Caco-2 (cell line): Measurements from ENCODE around the gene ZNF554. TPM values are rescaled to one million over a fixed set of nuclear protein-coding genes. Genes with fewer than 3 reads are reported as not detected.
A peak's percentile ranks its signal among the peaks of the same experiment; 100 is the strongest.

Experiments used
- BruUV-seq: library from RNA; stranded (reverse); fragments of 400-500 nt; replicated peaks from 2 replicates; lab custom pipeline; 2021; lab: Mats Ljungman, UMichigan
- CTCF ChIA-PET: fragments of 300-600 bp; sonication (Branson Sonifier 250); formaldehyde crosslinking; loops from one replicate; lab custom pipeline; 2022; ENCODE audit warnings: antibody characterized with exemption; lab: Charles Lee
- POLR2A ChIA-PET: fragments of 300-600 bp; sonication (Branson Sonifier 250); formaldehyde crosslinking; loops from one replicate; lab custom pipeline; 2022; ENCODE audit warnings: antibody characterized with exemption; lab: Charles Lee
- DNase-seq, 2 experiments: peaks; one replicate each; pipeline versions ENCODE4 v3.0.0 to v3.0.0-alpha.2; 2020 to 2022
- H3K27me3 ChIP-seq: replicated peaks from 2 replicates; pipeline ENCODE4 v1.6.0; 2011; ENCODE audit warnings: low read length; ENCODE audit not compliant: control insufficient read depth, insufficient read depth
- H3K36me3 ChIP-seq: 2 replicates; pipeline ENCODE4 v1.5.1; 2011; ENCODE audit warnings: low read length; ENCODE audit not compliant: control insufficient read depth, insufficient read depth
- H3K4me1 ChIP-seq: fragments of 250-450 bp; sonication (Bioruptor Pico); 2 replicates; pipeline ENCODE4 v1.5.1; 2020; ENCODE audit warnings: mild to moderate bottlenecking
- H3K4me3 ChIP-seq: 2 replicates; pipeline ENCODE4 v1.5.1; 2011; ENCODE audit warnings: low read depth, mild to moderate bottlenecking, control low read depth, low read length
- H3K9me3 ChIP-seq: fragments of 250-450 bp; sonication (Bioruptor Pico); 2 replicates; pipeline ENCODE4 v1.5.1; 2020; ENCODE audit warnings: mild to moderate bottlenecking, moderate library complexity
- H3K27ac Mint-ChIP-seq: one replicate; pipeline ENCODE4 v1.8.0; 2022; ENCODE audit warnings: mixed read lengths; ENCODE audit not compliant: unreplicated experiment
- H3K27me3 Mint-ChIP-seq: one replicate; pipeline ENCODE4 v1.8.0; 2022; ENCODE audit warnings: mixed read lengths; ENCODE audit not compliant: insufficient read depth, unreplicated experiment
- H3K36me3 Mint-ChIP-seq: one replicate; pipeline ENCODE4 v1.8.0; 2022; ENCODE audit warnings: mild to moderate bottlenecking, mixed read lengths; ENCODE audit not compliant: insufficient read depth, unreplicated experiment
- H3K4me1 Mint-ChIP-seq: one replicate; pipeline ENCODE4 v1.8.0; 2022; ENCODE audit warnings: low read depth, mixed read lengths; ENCODE audit not compliant: unreplicated experiment
- H3K4me3 Mint-ChIP-seq: one replicate; pipeline ENCODE4 v1.8.0; 2022; ENCODE audit warnings: mild to moderate bottlenecking, moderate library complexity, mixed read lengths; ENCODE audit not compliant: unreplicated experiment
- H3K9me3 Mint-ChIP-seq: one replicate; pipeline ENCODE4 v1.8.0; 2022; ENCODE audit warnings: mixed read lengths; ENCODE audit not compliant: unreplicated experiment
- intact Hi-C: fragments of 100-400 bp; cut with micrococcal nuclease; formaldehyde crosslinking; loops from one replicate; pipeline ENCODE4 v1.10.0; 2022; ENCODE audit not compliant: unreplicated experiment
- total RNA-seq: library from RNA; stranded (reverse); gene quantifications from 2 replicates; pipeline ENCODE4 v1.2.3, GENCODE V29; 2022
- TF ChIP-seq, protein P1 (sequence below), 2 experiments: fragments of 200-600 bp in 1 of 2; IDR thresholded peaks; 1 replicate in 1 of 2; 2 replicates in 1 of 2; pipeline versions ENCODE4 v1.5.1 to v1.8.0; 2011 to 2022; ENCODE audit warnings: antibody characterized with exemption in 1 of 2, control low read depth in 1 of 2, inconsistent platforms in 1 of 2, low read depth in 1 of 2, low read length in 1 of 2, mild to moderate bottlenecking in 1 of 2, moderate library complexity in 1 of 2; ENCODE audit not compliant: insufficient read depth in 1 of 2, severe bottlenecking in 1 of 2, unreplicated experiment in 1 of 2

The ZNF554 gene
- total RNA-seq, 1 experiment from 2014 or later = 3.7 TPM

DNA sequence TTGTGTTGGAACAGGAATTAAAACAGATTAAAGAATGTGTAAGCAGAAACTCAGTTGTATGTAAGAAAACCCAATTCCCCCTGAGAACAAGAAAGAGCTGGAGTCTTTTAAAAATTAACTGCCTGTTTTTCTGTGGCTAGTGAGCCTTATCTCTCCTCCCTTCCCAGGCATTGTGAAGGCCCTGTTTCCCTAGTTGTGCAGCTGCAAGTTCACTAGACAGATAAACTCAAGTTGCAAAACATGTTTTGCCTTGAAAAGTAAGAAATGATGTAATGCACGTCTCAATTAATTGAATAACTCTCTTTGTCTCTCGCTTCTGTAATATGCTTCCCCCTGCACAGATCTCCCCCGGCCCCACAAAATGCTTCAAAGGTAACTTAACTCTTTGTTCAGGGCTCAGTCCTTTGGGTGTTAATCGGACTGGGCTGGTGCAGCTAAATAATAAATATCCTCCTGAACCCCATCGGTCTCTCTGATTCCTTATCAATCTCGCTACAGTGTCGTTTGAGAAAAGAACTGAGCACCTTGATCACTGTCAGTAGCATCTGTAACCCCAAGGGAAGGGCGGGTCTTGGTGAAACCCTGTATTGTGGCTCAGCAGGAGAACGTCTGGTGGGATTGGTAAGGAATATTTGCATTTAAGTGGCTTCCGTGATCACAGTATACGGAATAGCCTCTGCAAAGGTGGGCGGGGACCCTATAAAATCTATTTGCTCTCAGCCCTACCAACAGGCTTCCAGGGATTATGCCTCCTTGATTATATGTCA lies 45.8 kb downstream of the ZNF554 start:
- ChIA-PET POLR2A (no interaction called here), CTCF (interaction anchor here (0.6 kb wide), 1 partner anchor 22 kb away, joined by 3 read pairs; no protein-coding TSS in a partner anchor)
- Mint-ChIP-seq H3K36me3 (peaks cover 10% of the 10 kb centered on the region), H3K27ac (no peak overlapping the region), H3K4me3 (no peak overlapping the region), H3K4me1 (peaks cover 6% of the 10 kb centered on the region), H3K9me3 (peaks cover 21% of the 10 kb centered on the region), H3K27me3 (no peaks in the 10 kb centered on the region)
- H3K4me3 ChIP-seq = no peak overlapping the region
- no peaks in the 10 kb centered on the region for H3K4me1 ChIP-seq
- H3K27me3 ChIP-seq = no peaks in the 10 kb centered on the region
- no peak for DNase-seq
- BruUV-seq = no TSS peak
- no peaks in the 10 kb centered on the region for H3K9me3 ChIP-seq
- intact Hi-C loops = no loop called here
- TF ChIP-seq, protein P1, sequence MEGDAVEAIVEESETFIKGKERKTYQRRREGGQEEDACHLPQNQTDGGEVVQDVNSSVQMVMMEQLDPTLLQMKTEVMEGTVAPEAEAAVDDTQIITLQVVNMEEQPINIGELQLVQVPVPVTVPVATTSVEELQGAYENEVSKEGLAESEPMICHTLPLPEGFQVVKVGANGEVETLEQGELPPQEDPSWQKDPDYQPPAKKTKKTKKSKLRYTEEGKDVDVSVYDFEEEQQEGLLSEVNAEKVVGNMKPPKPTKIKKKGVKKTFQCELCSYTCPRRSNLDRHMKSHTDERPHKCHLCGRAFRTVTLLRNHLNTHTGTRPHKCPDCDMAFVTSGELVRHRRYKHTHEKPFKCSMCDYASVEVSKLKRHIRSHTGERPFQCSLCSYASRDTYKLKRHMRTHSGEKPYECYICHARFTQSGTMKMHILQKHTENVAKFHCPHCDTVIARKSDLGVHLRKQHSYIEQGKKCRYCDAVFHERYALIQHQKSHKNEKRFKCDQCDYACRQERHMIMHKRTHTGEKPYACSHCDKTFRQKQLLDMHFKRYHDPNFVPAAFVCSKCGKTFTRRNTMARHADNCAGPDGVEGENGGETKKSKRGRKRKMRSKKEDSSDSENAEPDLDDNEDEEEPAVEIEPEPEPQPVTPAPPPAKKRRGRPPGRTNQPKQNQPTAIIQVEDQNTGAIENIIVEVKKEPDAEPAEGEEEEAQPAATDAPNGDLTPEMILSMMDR (IDR thresholded peaks at IDR 0.05; ENCODE audit: insufficient read depth in 1 of 2, low read depth in 1 of 2, low read length in 1 of 2, severe bottlenecking in 1 of 2, unreplicated experiment in 1 of 2) = no peak
- no peaks in the 10 kb centered on the region for H3K36me3 ChIP-seq

DNA sequence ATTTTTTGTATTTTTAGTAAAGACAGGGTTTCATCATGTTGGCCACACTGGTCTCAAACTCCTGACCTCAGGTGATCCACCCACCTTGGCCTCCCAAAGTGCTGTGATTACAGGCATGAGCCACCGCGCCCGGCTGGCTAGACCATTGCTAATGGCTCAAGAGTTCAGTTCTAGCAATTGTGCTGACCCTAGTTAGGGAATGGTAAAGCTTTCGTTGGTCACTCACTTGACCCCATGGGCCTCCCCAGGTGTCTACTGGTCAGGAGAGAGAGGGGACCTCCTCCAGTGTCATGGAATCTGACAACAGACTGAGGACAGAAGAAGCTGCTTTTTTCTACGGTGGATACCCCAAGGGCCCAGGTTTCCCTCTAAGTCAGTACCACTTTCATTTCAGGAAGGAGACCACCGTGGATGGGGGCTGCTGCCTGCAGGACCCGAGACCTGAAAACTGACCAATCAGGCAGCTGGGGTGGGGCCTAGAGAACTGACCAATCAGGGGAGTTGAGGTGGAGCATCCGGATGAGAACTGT lies 46.9 kb downstream of the ZNF554 start:
- POLR2A ChIA-PET = interaction anchor here (1.0 to 1.2 kb wide), 2 partner anchors 25 to 34 kb away, joined by 5 to 7 read pairs; partner anchors contain the start of genes ZNF555 and ZNF57
- BruUV-seq = no TSS peak

More for the DNA sequence above, 46.9 kb downstream of the ZNF554 start:
- Histone ChIP-seq H3K36me3 (no peaks in the 10 kb centered on the region), H3K4me1 (no peaks in the 10 kb centered on the region), H3K4me3 (no peak overlapping the region), H3K9me3 (no peaks in the 10 kb centered on the region), H3K27me3 (no peaks in the 10 kb centered on the region)
- TF ChIP-seq, protein P1 (IDR thresholded peaks at IDR 0.05; ENCODE audit: insufficient read depth in 1 of 2, low read depth in 1 of 2, low read length in 1 of 2, severe bottlenecking in 1 of 2, unreplicated experiment in 1 of 2) = no peak
- DNase-seq = no peak
- Mint-ChIP-seq H3K27ac (peak overlapping the region; percentile 82), H3K4me1 (peaks cover 6% of the 10 kb centered on the region), H3K36me3 (peaks cover 10% of the 10 kb centered on the region), H3K27me3 (no peaks in the 10 kb centered on the region), H3K4me3 (peak overlapping the region; percentile 77), H3K9me3 (peaks cover 30% of the 10 kb centered on the region)
- CTCF ChIA-PET = interaction anchor here (0.7 to 1.2 kb wide), 2 partner anchors 21 to 76 kb away, joined by 3 to 4 read pairs; no protein-coding TSS in a partner anchor
- intact Hi-C loops = no loop called here
